GM06990 (cell line): Measurements from ENCODE around the gene MAD1L1.

Experiments used
- DNase-seq: peaks from one replicate; pipeline ENCODE4 v3.0.0-alpha.2; 2011; ENCODE audit not compliant: insufficient read length; ENCODE audit errors: extremely low read depth
- H3K27me3 ChIP-seq: replicated peaks from 2 replicates; pipeline ENCODE4 v1.6.0; 2011; ENCODE audit warnings: low read length; ENCODE audit not compliant: control insufficient read depth, insufficient read depth
- H3K36me3 ChIP-seq: 2 replicates; pipeline ENCODE4 v1.5.1; 2011; ENCODE audit warnings: low read length; ENCODE audit not compliant: control insufficient read depth, insufficient read depth
- H3K4me3 ChIP-seq: replicated peaks from 2 replicates; pipeline ENCODE4 v1.5.1; 2011; ENCODE audit warnings: low read depth, mild to moderate bottlenecking, control low read depth, low read length
- TF ChIP-seq, protein P1 (sequence below): IDR thresholded peaks from 2 replicates; pipeline ENCODE4 v1.5.1; 2011; ENCODE audit warnings: low read length, control low read depth, mild to moderate bottlenecking, inconsistent platforms; ENCODE audit not compliant: insufficient read depth, poor library complexity, severe bottlenecking

The MAD1L1 gene

DNA sequence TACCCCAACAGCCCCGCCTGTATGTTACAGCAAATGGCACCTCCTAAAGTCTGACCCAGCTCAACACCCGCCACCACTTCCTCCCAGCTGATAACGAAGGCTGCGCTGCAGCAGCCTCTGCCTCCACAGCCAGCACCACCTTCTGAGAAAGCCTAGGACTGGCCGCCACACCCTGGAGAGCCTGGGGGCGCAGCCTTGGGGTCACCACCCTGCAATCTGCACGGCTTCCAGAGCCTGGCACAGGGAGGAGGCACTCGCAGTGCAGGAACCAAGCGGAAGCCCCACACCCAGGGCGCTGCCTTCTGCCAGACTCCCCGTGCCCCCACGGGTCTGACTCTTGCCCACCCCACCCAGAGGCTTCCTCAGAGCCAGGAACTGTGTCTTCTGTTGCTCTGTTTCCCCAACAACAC lies 112.5 kb downstream of the MAD1L1 start:
- no peaks in the 10 kb centered on the region for H3K27me3 ChIP-seq
- TF ChIP-seq, protein P1, sequence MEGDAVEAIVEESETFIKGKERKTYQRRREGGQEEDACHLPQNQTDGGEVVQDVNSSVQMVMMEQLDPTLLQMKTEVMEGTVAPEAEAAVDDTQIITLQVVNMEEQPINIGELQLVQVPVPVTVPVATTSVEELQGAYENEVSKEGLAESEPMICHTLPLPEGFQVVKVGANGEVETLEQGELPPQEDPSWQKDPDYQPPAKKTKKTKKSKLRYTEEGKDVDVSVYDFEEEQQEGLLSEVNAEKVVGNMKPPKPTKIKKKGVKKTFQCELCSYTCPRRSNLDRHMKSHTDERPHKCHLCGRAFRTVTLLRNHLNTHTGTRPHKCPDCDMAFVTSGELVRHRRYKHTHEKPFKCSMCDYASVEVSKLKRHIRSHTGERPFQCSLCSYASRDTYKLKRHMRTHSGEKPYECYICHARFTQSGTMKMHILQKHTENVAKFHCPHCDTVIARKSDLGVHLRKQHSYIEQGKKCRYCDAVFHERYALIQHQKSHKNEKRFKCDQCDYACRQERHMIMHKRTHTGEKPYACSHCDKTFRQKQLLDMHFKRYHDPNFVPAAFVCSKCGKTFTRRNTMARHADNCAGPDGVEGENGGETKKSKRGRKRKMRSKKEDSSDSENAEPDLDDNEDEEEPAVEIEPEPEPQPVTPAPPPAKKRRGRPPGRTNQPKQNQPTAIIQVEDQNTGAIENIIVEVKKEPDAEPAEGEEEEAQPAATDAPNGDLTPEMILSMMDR = no peak
- H3K4me3 ChIP-seq = no peak overlapping the region
- DNase-seq = no peak
- peaks cover 5% of the 10 kb centered on the region for H3K36me3 ChIP-seq

DNA sequence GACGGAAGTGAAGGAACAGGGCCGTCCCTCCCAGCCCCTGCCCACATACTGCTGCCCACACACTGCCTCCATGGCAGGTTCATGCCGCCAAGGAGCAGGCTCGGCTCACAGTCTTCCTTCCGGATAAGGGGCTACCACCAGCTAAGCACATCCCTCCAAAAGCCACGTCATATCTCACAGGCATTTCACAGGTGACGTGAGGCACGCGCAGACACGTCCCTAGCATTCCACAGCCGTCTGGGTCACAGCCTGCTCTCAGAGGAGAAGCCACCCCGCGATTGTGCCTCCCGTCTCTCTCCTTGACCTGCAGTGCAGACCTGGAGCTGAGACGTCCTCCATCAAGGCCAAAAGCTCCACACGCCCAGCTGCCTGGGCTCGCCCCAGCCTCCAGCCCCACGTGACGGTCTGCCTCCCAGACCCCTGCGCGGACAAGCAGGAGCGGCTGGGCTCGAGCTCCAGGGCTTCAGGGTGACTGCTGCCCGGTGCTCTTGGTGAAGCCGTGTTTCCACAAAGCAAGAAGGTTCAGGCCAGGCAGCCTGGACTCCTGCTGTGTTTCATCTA lies 114.0 kb downstream of the MAD1L1 start:
- DNase-seq = no peak
- H3K36me3 ChIP-seq = peaks cover 5% of the 10 kb centered on the region
- TF ChIP-seq, protein P1 = no peak
- H3K4me3 ChIP-seq = no peak overlapping the region
- no peaks in the 10 kb centered on the region for H3K27me3 ChIP-seq

DNA sequence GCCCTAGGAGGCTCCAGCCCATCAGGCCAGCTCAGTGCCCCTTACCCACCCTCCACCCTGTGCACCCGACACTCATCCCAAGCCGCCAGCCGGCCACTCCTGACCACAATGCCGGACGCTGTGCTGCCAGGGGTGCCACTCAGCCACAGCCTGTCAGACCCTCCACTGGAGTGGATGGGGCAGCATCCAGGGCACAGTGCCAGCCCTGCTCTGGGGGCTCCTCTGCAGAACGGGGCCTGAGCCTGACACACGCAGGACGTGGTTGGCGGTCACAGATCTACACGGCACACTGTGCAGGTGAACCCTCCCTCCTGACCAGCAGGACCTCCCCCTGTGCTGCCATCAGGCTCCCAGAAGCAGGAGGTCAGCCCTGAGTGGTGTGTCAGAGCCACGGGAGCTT lies 114.7 kb downstream of the MAD1L1 start:
- no peak for DNase-seq
- H3K36me3 ChIP-seq = peaks cover 3% of the 10 kb centered on the region
- H3K27me3 ChIP-seq = no peaks in the 10 kb centered on the region
- TF ChIP-seq, protein P1 = no peak
- H3K4me3 ChIP-seq = no peak overlapping the region

DNA sequence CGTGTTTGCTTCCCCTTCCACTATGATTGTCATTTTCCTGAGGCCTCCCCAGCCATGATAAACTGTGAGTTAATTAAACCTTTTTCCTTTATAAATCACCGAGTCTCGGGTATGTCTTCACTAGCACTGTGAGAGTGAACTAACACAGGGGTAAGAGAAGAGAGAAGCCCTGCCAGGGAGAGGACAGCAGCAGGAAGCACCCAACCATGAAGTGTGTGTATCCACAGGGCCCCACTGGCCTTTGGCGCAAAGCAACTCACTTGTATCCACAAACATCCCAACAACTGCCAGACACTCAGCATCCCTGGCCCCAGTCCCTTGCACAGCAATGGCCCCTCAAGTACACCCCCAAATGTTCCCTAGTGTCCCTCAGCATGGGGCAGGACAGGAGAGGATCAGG lies 115.1 kb downstream of the MAD1L1 start:
- TF ChIP-seq, protein P1 = no peak
- DNase-seq = no peak
- Histone ChIP-seq H3K36me3 (peaks cover 3% of the 10 kb centered on the region), H3K27me3 (no peaks in the 10 kb centered on the region), H3K4me3 (no peak overlapping the region)

DNA sequence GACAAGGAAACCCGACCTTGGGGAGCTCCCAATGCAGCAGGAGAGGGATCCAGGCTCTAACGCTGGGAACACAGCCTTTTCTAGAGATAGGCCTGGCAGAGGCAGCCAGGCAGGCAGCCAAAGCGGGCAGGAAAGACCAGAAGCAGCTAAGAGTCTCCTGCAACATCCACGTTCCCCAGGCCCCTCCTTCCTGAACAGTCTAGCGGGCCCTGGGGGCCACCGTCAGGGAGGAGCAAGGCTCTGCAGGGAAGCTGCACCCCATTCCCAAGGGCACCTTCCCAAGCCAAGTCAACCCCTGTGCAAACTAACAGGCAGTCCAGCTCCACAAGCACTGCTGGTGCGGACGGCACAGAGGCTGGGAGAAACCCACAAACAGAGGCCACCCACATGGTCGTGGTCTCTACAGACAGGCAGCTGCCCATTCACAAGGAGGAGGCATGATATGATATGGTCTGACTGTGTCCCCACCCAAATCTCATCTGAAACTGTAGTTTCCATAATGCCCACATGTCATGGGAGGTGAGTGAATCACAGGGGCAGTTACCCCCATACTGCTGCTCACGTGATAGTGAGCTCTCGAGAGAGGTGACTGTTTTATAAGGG lies 115.7 kb downstream of the MAD1L1 start:
- H3K27me3 ChIP-seq = no peaks in the 10 kb centered on the region
- no peak overlapping the region for H3K4me3 ChIP-seq
- DNase-seq = no peak
- TF ChIP-seq, protein P1 = no peak
- peaks cover 3% of the 10 kb centered on the region for H3K36me3 ChIP-seq

DNA sequence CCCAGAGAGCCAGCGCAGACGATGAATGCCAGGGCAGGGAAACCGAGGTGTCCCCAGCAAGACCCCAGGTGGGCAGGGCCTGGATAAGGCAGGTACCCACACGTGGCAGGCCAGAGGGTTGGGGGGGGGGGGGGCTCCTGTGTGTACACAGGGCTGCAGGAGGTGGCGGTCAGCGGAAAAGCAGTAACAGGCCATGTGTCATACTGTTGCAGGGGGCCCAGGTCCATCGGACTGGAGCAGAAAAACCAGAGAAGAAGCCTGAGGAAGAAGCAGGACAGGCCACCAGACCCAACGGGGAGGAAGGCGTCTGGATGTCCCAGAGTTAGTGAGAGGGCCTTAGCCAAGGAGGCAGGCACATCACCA lies 116.3 kb downstream of the MAD1L1 start:
- no peak overlapping the region for H3K4me3 ChIP-seq
- TF ChIP-seq, protein P1 = no peak
- H3K27me3 ChIP-seq = no peaks in the 10 kb centered on the region
- no peak for DNase-seq
- peaks cover 2% of the 10 kb centered on the region for H3K36me3 ChIP-seq
